GM12874 (cell line): ENCODE measurements around the gene ARHGDIA.

ENCODE experiments used
- CTCF ChIP-seq: IDR thresholded peaks from 2 replicates; pipeline ENCODE4 v1.5.1; 2011; ENCODE audit warnings: low read depth, mild to moderate bottlenecking, control low read depth, low read length, moderate library complexity; ENCODE audit not compliant: insufficient read depth

The ARHGDIA gene

GRCh38 chr17:81899514-81900166, 28.5 kb upstream of the ARHGDIA start:
- no peak for TF ChIP-seq CTCF

- no peak for TF ChIP-seq CTCF
Observed at GRCh38 chr17:81898885-81899284, 27.7 kb upstream of the ARHGDIA start.

- no peak for TF ChIP-seq CTCF
Observed at GRCh38 chr17:81898029-81898866, 27.1 kb upstream of the ARHGDIA start.

GRCh38 chr17:81895400-81895799, 24.3 kb upstream of the ARHGDIA start:
- TF ChIP-seq CTCF, result no peak

- TF ChIP-seq CTCF, result no peak
Observed at GRCh38 chr17:81891303-81891552, 20.1 kb upstream of the ARHGDIA start.

- TF ChIP-seq CTCF, result no peak
Observed at GRCh38 chr17:81890447-81891302, 19.5 kb upstream of the ARHGDIA start.

GRCh38 chr17:81889602-81890001, 18.5 kb upstream of the ARHGDIA start:
- TF ChIP-seq CTCF, result no peak
